H1 (cell line): ENCODE measurements around the gene MBLAC1. TPM values are rescaled to one million over a fixed set of nuclear protein-coding genes. Genes with fewer than 3 reads are reported as not detected.
"Not testable (repeated sequence)": the region's sequence is repeated elsewhere in the genome, so short reads cannot be mapped to it uniquely, and the experiment has no call there.

Experiments used
- CTCF ChIA-PET: fragments of 300-600 bp; sonication (Branson Sonifier 250); formaldehyde crosslinking; loops from one replicate; lab custom pipeline; 2021; ENCODE audit not compliant: partially characterized antibody; lab: Charles Lee
- POLR2A ChIA-PET: fragments of 300-600 bp; sonication (Branson Sonifier 250); formaldehyde crosslinking; loops from one replicate; lab custom pipeline; 2021; ENCODE audit warnings: inconsistent platforms; ENCODE audit not compliant: partially characterized antibody; lab: Charles Lee
- DNase-seq, 2 experiments: peaks; one replicate each; pipeline versions ENCODE4 v3.0.0 to v3.0.0-alpha.2; 2010 to 2022; ENCODE audit warnings: low spot score in 2 of 2, low read depth in 1 of 2, mixed read lengths in 1 of 2
- FAIRE-seq: peaks from 2 replicates; lab custom pipeline; 2011; peaks lifted over from hg19 to GRCh38; lab: Jason Lieb, UNC
- H2AFZ ChIP-seq: 2 replicates; pipeline ENCODE4 v1.8.1; 2012; ENCODE audit warnings: low read length, inconsistent platforms
- H2AK5ac ChIP-seq: 2 replicates; pipeline ENCODE4 v1.6.1; 2013; ENCODE audit warnings: low read depth, low read length
- H2BK120ac ChIP-seq: replicated peaks from 2 replicates; pipeline ENCODE3; 2013; ENCODE audit warnings: low read depth, low read length, inconsistent platforms
- H2BK12ac ChIP-seq: 2 replicates; pipeline ENCODE4 v1.6.1; 2013; ENCODE audit warnings: low read depth, low read length
- H2BK15ac ChIP-seq: 2 replicates; pipeline ENCODE4 v1.6.1; 2013; ENCODE audit warnings: low read length
- H2BK20ac ChIP-seq: 2 replicates; pipeline ENCODE4 v1.6.1; 2013; ENCODE audit warnings: low read length
- H2BK5ac ChIP-seq: 2 replicates; pipeline ENCODE4 v1.6.1; 2013; ENCODE audit warnings: low read depth, low read length
- H3K14ac ChIP-seq: 2 replicates; pipeline ENCODE4 v1.6.1; 2013; ENCODE audit warnings: inconsistent platforms; ENCODE audit not compliant: insufficient read length
- H3K18ac ChIP-seq: 2 replicates; pipeline ENCODE4 v1.6.1; 2013; ENCODE audit warnings: low read length; ENCODE audit errors: extremely low read depth
- H3K23ac ChIP-seq: 2 replicates; pipeline ENCODE4 v1.6.1; 2013; ENCODE audit warnings: inconsistent platforms; ENCODE audit not compliant: insufficient read length
- H3K23me2 ChIP-seq: 2 replicates; pipeline ENCODE4 v1.6.1; 2013; ENCODE audit warnings: low read depth, low read length
- H3K27ac ChIP-seq: 2 replicates; pipeline ENCODE4 v1.6.1; 2011; ENCODE audit warnings: low read depth, low read length, inconsistent platforms
- H3K27me3 ChIP-seq, 4 experiments: replicated peaks in 1 of 4; 1 replicate in 1 of 4; 2 replicates in 3 of 4; pipeline versions ENCODE4 v1.6.1 to v1.8.1; 2011 to 2013; ENCODE audit warnings: low read length in 3 of 4, mild to moderate bottlenecking in 3 of 4, inconsistent platforms in 2 of 4, mixed read lengths in 2 of 4, moderate library complexity in 1 of 4; ENCODE audit not compliant: control insufficient read depth in 3 of 4, insufficient read depth in 3 of 4; ENCODE audit errors: extremely low read depth in 1 of 4
- H3K36me3 ChIP-seq, 4 experiments: 2 replicates each; pipeline versions ENCODE4 v1.6.1 to v1.8.1; 2011 to 2013; ENCODE audit warnings: mild to moderate bottlenecking in 4 of 4, low read length in 3 of 4, moderate library complexity in 2 of 4, control low read depth in 1 of 4, inconsistent platforms in 1 of 4; ENCODE audit not compliant: insufficient read depth in 4 of 4, control insufficient read depth in 2 of 4
- H3K4ac ChIP-seq: replicated peaks from 2 replicates; pipeline ENCODE3; 2013; ENCODE audit warnings: low read length, low read depth, mixed read lengths, inconsistent platforms; ENCODE audit not compliant: insufficient read length
- H3K4me1 ChIP-seq, 4 experiments: replicated peaks in 1 of 4; 1 replicate in 1 of 4; 2 replicates in 3 of 4; pipeline versions ENCODE4 v1.6.1 to v1.8.1; 2011 to 2013; ENCODE audit warnings: low read length in 3 of 4, inconsistent platforms in 2 of 4, mixed read lengths in 1 of 4; ENCODE audit not compliant: insufficient read depth in 4 of 4, control insufficient read depth in 3 of 4
- H3K4me2 ChIP-seq, 2 experiments: 2 replicates each; pipeline versions ENCODE4 v1.6.1 to v1.8.1; 2011 to 2013; ENCODE audit warnings: low read depth in 2 of 2, low read length in 2 of 2, control low read depth in 1 of 2, inconsistent platforms in 1 of 2, mild to moderate bottlenecking in 1 of 2; ENCODE audit not compliant: insufficient read depth in 1 of 2
- H3K4me3 ChIP-seq, 4 experiments: fragments of 200-600, 300-600 bp in 1 of 4; sonication (generic), shearing (Covaris generic), sonication (Bioruptor Twin) in 1 of 4; 2 replicates each; pipeline versions ENCODE4 v1.5.1 to v1.8.1; 2011 to 2016; ENCODE audit warnings: low read length in 4 of 4, low read depth in 3 of 4, control low read depth in 2 of 4, inconsistent platforms in 2 of 4, mild to moderate bottlenecking in 2 of 4, mixed read lengths in 1 of 4, moderate library complexity in 1 of 4; ENCODE audit not compliant: insufficient read depth in 2 of 4; ENCODE audit errors: extremely low read depth in 1 of 4
- H3K56ac ChIP-seq: replicated peaks from 2 replicates; pipeline ENCODE3; 2013; ENCODE audit warnings: low read depth, mild to moderate bottlenecking, mixed read lengths, low read length, inconsistent platforms; ENCODE audit not compliant: insufficient read length
- H3K79me1 ChIP-seq: 2 replicates; pipeline ENCODE4 v1.6.1; 2013; ENCODE audit warnings: low read depth, low read length, control low read depth
- H3K79me2 ChIP-seq, 2 experiments: 2 replicates each; pipeline versions ENCODE4 v1.6.1 to v1.8.1; 2012 to 2013; ENCODE audit warnings: low read length in 2 of 2, mild to moderate bottlenecking in 2 of 2, inconsistent platforms in 1 of 2; ENCODE audit not compliant: insufficient read depth in 2 of 2, control insufficient read depth in 1 of 2
- H3K9ac ChIP-seq, 4 experiments: replicated peaks in 1 of 4; 1 replicate in 1 of 4; 2 replicates in 3 of 4; pipeline versions ENCODE4 v1.6.1 to v1.8.1; 2011 to 2013; ENCODE audit warnings: low read depth in 3 of 4, low read length in 3 of 4, control low read depth in 2 of 4, mild to moderate bottlenecking in 2 of 4, moderate library complexity in 2 of 4, inconsistent platforms in 1 of 4; ENCODE audit errors: extremely low read depth in 1 of 4
- H3K9me3 ChIP-seq, 2 experiments: 2 replicates each; pipeline versions ENCODE4 v1.6.1 to v1.8.1; 2012 to 2013; ENCODE audit warnings: mild to moderate bottlenecking in 2 of 2, moderate library complexity in 2 of 2, control low read depth in 1 of 2, inconsistent platforms in 1 of 2, low read depth in 1 of 2, low read length in 1 of 2, mixed read lengths in 1 of 2; ENCODE audit not compliant: insufficient read depth in 2 of 2
- H4K20me1 ChIP-seq, 2 experiments: replicated peaks in 1 of 2; 2 replicates each; pipeline versions ENCODE3 to v1.8.1; 2011 to 2013; ENCODE audit warnings: inconsistent platforms in 2 of 2, low read length in 2 of 2, mild to moderate bottlenecking in 1 of 2; ENCODE audit not compliant: insufficient read depth in 2 of 2, control insufficient read depth in 1 of 2
- H4K5ac ChIP-seq: 2 replicates; pipeline ENCODE4 v1.6.1; 2013; ENCODE audit warnings: low read length, low read depth, mixed read lengths, inconsistent platforms; ENCODE audit not compliant: insufficient read length
- H4K8ac ChIP-seq: 2 replicates; pipeline ENCODE4 v1.8.0; 2013; ENCODE audit warnings: mild to moderate bottlenecking, moderate library complexity, low read length, inconsistent platforms; ENCODE audit not compliant: insufficient read depth; ENCODE audit errors: extremely low read depth
- H4K91ac ChIP-seq: replicated peaks from 2 replicates; pipeline ENCODE3; 2013; ENCODE audit warnings: low read length, mixed read lengths, inconsistent platforms; ENCODE audit not compliant: insufficient read length
- WGBS, 2 experiments: shearing (Covaris generic) in 1 of 2; methylation state at CpG; one replicate each; pipeline versions ENCODE4 v1.1.6 to v1.1.7; 2013 to 2015; ENCODE audit warnings: low lambda C conversion rate in 2 of 2, mixed read lengths in 2 of 2, inconsistent platforms in 1 of 2, low coverage in 1 of 2, missing lambda C conversion rate in 1 of 2; ENCODE audit not compliant: insufficient replicate concordance in 2 of 2, insufficient coverage in 1 of 2, insufficient read length in 1 of 2; ENCODE audit errors: extremely low coverage in 1 of 2, missing lambda C conversion rate in 1 of 2; 5-methylcytosine and 5-hydroxymethylcytosine counted together
- polyA plus RNA-seq, 7 experiments: library from polyadenylated mRNA; depleted of rRNA in 3 of 7; stranded (reverse) in 5 of 7; unstranded in 2 of 7; fragments of >200 nt in 5 of 7; fragments of 200-250 nt in 2 of 7; gene quantifications; 1 replicate in 5 of 7; 2 replicates in 1 of 7; 4 replicates in 1 of 7; pipeline versions ENCODE4 v1.2.1 to v1.2.3, GENCODE V29; 2011 to 2013; ENCODE audit warnings: missing spikeins in 2 of 7, mixed read lengths in 2 of 7
- total RNA-seq: library from RNA; stranded (reverse); fragmentation: NEBNext Ultra II Directional; extraction: Animal tissue kit (Norgen Biotek cat#: 25700); gene quantifications from 2 replicates; pipeline ENCODE4 v1.2.1, GENCODE V29; 2021

MBLAC1 gene
- total and polyA plus RNA-seq, 2 of the 8 experiments (the other 6 are each of a cell fraction or from before 2014, with no cell fraction given): 1.00 to 1.7 TPM

GRCh38 chr7:100146350-100146749, 19.6 kb downstream of the MBLAC1 start:
- WGBS, 2 experiments: 98% methylated on average over 4 of the region's 4 CpGs; no CpG with 5 or more reads in 1 of the 2 experiments
- not testable (repeated sequence) for H3K4ac ChIP-seq
- CTCF ChIA-PET: interaction anchor here (0.6 to 10.2 kb wide), 6 partner anchors 14 to 480 kb away, joined by 3 to 108 read pairs (median 7); no protein-coding TSS in a partner anchor

More at GRCh38 chr7:100146350-100146749, 19.6 kb downstream of the MBLAC1 start:
- H2BK120ac ChIP-seq, H4K20me1 ChIP-seq, H3K9ac ChIP-seq, H3K79me1 ChIP-seq, FAIRE-seq, H2BK12ac ChIP-seq, H3K14ac ChIP-seq, DNase-seq, H2BK5ac ChIP-seq, H4K91ac ChIP-seq, H3K18ac ChIP-seq, H3K4me1 ChIP-seq, H3K56ac ChIP-seq, H3K4me2 ChIP-seq, H3K36me3 ChIP-seq, H3K9me3 ChIP-seq, H2BK15ac ChIP-seq, H3K23ac ChIP-seq, H2AFZ ChIP-seq, H2BK20ac ChIP-seq, H4K5ac ChIP-seq, H4K8ac ChIP-seq, H3K23me2 ChIP-seq, H3K27me3 ChIP-seq, H3K4me3 ChIP-seq, H3K27ac ChIP-seq, H2AK5ac ChIP-seq: not testable (repeated sequence)
- peaks cover 0 to 12% of the 10 kb centered on the region in 2 experiments; a peak in 2 of 4 replicates for H3K79me2 ChIP-seq
- POLR2A ChIA-PET: interaction anchor here (0.7 to 1.8 kb wide), 4 partner anchors 8 to 54 kb away, joined by 3 to 6 read pairs (median 3); no protein-coding TSS in a partner anchor
